GM18867 (cell line): ENCODE results near the gene LENG8.

Experiments
- ATAC-seq: cut with Tn5 transposase; IDR thresholded peaks from one replicate; pipeline ENCODE4 v1.9.1; 2021; ENCODE audit warnings: mild to moderate bottlenecking, moderate library complexity; ENCODE audit not compliant: unreplicated experiment

The LENG8 gene

DNA sequence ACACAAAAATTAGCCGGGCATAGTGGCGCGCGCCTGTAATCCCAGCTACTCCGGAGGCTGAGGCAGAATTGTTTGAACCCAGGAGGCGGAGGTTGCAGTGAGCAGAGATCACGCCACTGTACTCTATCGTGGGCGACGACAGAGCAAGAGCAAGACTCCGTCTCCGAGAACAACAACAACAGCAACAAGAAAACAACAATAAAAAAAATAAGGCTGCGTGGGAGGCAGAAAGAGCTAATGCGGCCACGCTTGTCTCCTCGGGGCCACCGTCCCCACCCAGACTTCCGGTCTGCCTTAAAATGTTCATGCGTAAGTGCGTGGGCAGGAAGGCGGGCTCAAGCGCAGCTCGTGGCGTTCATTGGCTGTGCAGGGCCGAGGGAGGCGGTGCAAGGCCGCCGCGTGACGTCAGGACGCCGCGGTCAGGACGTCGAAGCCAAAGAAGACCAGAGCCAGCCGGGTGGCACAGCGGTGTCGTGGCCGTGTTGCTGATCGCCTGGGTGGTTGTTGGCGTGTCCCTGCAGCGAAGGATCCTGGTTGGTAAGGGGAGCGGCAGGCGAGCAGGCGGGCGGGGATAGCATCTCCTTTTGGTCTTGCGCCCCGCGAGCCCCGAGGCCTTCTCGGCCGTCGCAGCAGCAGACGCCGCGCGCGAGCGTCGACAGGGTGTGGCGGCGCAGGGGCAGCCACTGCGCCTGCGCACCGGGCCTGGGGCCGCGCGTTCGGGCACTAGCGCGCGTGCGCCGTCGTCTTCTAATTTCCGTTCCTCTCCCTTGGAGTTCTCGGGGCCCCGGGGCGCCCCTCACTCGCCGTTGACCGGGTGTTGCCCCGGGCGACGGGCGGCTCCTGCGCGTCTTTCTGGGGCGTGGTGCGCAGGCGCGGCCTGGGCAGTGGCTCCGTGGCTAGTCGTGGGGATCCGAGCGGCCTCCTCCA is at the start of gene LENG8:
LENG8 (plus strand) TSS at position 426 of the 927 bp plus-strand sequence. CDS start 2,146 bp downstream, outside the sequence.
- peak; percentile 87 for ATAC-seq

DNA sequence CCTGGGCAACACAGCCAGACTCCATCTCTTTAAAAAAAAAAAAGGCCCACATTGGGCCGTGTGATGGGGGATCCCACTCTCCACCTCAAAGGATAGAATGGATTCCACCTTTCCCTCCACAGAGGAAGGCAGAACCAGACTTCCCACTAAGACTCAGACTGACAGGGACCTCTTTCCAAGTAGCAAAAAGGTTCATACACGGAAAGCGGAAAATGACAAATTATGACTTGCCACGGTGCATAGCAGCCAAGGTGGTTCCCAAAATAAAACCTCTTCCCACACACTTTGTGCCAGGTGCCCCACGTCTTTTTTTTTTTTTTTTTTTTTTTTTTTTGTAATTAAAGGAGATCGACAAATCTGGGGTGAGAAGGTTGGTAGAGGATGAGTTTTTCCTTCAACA is 48.1 kb upstream of the LENG8 start:
- ATAC-seq, result no peak

DNA sequence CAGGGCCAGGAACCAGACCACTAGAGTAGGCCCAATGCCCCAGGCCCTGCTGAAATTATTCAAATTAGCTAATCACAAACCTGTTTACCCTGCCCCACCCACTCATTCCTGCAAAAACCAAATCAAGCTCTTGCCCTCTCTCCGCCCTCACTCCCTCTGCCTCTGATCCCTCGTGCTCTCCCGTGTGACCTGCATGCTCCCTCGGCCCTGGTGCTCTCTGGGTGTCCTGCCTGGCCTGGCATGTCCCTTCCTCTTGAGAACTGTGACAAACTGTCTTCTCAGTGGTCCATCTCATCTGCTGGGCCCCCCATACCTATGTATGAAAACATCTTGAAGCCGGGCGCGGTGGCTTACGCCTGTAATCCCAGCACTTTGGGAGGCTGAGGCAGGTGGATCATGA is 45.9 kb upstream of the LENG8 start:
- no peak for ATAC-seq

DNA sequence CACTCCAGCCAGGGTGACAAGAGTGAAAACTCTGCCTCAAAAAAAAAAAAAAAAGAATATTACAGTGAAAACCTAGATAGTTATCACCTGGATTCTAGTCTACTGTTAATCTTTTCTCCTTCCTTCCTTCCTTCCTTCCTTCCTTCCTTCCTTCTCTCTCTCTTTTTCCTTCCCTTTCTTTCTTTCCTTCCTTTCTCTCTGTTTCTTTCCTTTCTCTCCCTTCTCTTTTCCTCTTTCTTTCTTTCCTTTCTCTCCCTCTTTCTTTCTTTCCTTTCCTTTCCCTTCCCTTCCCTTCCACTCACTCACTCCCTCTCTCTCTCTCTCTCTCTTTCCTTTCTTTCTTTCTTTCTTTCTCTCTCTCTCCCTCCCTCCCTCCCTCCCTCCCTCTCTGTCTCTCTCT is 43.4 kb upstream of the LENG8 start:
- no peak for ATAC-seq

DNA sequence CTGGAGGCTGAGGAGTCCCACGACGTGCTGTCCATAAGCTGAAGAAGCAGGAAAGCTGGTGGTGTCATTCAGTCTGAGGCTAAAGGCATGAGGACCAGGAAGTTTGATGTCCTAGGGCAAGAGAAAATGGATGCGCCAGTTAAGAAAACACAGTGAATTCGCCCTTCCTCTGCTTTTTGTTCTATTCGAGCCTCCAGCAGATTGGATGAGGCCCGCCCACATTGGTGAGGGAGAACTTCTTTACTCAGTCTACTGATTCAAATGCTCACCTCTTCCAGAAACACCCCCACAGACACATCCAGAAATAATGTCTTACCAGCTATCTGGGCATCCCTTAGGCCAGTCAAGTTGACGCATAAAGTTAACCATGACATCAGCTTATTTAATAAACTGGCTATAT is 41.2 kb upstream of the LENG8 start:
- no peak for ATAC-seq

DNA sequence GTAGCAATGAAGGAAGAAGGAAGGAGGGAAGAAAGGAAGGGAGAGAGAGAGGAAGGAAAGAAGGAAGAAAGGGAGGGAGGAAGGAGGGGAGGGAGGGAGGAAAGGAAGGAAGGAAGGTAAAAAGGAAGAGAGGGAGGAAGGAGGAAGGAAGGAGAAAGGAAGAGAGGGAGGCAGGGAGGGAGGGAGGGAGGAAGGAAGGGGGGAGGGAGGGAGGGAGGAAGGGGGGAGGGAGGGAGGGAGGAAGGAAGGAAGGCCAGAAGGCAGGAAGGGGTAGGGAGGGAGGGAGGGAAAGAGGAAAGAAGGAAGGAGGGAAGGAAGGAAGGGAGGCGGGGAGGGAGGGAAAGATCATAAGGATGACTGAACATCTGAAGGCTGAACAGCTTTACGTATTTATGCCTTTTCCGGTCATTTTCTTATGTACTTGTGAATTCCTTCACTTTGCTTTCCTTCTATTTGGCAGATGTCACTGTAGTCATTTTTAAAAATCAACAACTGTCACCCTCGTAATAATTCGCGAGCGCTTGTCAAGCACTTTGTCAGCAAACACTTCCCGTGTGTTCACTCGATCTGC is 40.5 kb upstream of the LENG8 start:
- ATAC-seq, result no peak

DNA sequence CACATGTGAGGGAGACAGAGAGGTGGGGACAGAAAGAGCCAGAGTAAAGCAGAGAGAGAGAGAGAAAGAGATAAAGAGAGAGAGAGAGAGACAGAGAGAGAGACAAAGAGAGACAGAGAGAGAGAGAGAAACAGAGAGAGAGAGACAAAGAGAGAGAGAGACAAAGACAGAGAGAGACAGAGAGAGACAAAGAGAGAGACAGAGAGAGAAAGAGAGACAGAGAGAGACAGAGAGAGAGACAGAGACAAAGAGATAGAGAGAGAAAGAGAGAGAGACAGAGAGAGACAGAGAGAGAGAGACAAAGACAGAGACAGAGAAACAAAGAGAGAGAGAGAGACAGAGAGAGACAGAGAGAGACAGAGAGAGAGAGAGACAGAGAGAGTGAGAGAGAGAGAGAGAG is 38.0 kb upstream of the LENG8 start:
- ATAC-seq, result no peak

DNA sequence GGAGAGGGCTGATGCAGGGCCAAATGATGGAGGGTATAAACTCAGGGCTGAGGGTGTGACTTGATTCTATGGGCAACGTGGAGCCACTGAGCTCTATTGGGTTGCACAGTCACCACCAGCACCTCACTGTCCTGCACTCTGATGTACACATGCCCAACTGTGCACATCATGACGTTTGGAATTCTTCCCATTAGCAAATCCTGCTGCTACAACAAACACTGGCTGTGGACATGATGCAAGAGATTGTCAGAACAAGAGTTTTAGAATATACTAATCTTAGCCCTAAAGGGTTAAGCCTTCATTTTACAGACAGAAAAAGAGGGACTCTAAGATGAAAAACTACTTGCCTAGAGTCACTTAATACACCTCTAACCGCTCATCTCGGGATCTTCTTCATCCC is 36.1 kb upstream of the LENG8 start:
- ATAC-seq, result no peak

DNA sequence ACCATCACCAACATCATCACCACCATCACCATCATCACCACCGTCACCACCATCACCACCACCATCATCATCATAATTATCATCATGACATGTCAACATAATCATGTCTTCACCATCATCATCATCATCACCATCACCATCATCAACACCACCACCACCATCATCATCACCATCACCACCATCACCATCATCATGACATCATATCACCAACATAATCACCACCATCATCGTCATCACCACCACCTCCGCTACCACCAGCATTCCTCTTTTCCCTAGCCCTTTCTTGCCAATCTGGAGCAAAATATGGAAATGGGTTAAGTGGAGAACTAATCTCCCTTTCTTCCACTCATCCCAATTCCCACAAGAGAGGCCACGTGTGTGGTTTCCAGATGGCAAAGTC is 34.8 kb upstream of the LENG8 start:
- no peak for ATAC-seq

DNA sequence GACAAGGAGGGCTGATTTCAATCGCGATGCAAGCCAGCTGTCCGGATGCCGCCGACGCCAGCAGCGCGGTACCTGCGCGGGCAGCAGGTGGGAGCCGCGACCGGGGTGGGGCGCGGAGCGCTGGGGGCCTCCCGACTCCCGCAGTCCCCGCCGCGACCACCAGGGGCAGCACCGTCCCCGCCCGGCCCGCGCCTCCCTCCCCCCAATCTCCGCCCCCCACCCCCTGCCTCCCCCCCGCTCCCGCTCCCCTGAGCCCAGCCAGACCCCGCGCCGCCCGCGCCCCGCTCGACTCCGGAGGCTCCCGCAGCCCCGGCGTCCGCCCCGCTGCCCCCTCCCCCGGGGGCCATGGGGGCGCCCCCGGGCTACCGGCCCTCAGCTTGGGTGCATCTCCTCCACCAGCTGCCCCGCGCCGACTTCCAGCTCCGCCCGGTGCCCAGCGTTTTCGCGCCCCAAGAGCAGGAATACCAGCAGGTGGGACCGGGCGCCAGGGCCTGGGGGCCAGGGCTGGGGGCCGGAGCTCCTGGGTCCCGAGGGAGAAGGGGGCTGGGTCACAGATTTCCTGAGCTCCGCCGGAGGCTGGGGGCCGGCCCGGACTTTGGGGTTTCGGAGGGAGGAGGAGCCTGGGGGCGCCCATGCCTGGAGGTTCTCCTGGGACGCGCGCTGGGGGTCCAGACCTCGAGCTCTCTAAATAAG is 33.6 kb upstream of the LENG8 start, which contains the start of gene TTYH1:
TTYH1 (plus strand) TSS at position 257 of the 693 bp plus-strand sequence; CDS start at position 346, 89 bp downstream.
- no peak for ATAC-seq

DNA sequence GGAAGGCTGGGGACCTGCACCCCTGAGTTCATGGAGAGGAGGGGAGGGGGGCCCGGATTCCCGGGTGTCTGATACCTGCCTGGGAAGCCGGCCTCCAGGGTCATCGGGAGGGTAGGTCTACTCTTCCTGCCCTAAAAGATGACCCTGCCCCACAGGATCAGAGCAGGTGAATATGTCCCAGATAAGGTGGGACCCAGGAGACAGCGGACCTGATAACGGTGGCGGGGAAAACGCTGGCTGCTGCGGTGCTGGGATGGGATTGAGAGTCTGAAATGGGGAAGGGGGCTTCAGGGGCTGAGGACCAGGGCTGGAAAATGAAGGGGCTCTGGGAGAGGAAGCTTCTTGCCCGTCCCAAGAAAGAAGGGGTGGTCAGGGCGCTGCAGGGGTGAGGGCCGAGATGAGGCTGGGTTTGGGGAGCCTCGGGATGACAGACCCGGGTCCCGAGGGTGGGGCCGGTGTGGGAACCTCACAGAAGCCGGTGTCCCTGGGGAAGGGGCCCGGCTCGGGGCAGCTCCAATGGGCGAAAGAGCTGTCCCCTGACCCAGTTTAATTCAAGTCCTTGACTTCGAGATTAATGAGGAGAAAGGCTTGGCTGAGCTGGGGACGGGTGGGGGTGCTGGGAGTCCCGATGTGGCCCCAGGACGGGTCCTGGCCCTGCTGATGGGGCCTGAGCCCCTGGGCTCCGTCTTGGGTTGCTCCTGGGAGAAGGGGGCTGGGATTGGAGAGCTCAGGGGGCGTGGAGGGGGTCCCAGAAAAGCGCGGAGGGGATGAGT is 32.9 kb upstream of the LENG8 start:
- no peak for ATAC-seq

DNA sequence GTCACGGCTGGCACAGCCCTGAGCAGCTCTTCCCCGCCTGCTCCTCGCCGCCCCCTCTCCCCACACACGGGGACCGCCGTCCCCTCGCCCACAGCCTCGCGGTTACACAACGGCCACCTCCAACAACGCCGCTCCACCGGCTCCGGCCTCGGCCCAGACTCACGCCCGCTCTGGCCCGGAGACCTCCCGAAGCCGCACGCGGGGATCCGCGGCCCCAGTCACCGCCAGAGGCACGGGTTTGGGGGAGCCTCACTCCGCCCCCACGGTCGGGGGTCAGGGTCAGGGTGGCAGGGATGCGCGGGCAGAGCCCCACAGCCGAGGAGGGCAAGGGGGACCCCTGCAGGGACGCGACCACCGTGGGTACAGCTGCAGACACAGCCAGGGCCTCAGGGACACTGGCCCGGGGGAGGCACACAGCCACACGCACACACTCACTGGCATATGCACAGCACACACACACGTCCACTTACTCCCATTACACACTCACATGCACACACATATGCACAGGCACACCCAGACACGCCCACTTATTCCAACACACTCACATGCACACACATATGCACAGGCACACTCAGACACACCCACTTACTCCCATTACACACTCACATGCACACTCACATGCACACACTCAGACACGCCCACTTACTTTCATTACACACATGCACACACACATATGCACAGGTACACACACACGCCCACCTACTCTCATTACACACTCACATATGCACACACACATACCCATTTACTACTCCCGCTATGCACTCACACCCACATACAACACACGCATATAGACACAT is 32.1 kb upstream of the LENG8 start:
- no peak for ATAC-seq

DNA sequence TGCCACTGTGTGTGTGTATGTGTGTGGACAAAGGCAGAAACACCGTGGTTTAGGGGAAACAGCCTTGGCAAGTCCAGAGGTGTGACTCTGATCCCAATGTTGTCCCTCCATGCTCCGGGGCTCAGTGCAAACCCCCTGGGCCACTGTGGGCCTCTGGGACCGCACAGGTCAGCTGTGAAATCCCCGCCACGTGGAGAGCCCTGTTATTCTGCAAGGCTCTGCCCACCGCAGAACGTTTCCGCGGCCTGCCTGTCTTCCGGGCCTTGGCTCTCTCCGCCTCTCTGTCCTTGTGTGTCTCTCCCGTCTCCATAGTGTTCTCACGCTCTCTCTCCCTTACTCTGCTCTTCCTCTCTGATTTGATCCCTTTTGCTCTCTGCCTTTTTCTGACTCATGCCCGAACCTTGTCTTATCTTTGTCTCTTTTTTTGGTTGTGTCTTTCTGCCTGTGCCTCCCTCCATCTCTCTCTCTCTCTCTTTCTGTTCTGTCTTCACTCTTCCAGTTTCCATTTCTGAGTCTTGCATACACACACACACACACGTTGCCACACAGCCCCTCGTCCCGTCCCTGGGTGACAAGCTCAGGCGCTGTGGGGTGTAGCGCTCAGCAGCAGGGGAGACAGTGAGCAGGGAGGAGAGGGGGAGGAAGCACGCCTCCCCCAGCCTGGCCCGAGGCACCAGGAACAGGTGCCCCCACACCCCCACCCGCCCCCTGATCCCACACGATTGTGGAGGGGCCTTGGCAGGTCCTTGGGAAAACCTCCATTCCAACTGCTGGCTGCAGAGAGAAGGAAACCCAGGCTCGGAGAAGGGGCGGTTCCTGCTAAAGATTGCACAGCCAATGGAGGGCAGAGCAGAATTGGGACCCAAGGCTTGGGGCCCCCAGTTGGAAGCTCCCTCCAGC is 30.7 kb upstream of the LENG8 start:
- no peak for ATAC-seq

DNA sequence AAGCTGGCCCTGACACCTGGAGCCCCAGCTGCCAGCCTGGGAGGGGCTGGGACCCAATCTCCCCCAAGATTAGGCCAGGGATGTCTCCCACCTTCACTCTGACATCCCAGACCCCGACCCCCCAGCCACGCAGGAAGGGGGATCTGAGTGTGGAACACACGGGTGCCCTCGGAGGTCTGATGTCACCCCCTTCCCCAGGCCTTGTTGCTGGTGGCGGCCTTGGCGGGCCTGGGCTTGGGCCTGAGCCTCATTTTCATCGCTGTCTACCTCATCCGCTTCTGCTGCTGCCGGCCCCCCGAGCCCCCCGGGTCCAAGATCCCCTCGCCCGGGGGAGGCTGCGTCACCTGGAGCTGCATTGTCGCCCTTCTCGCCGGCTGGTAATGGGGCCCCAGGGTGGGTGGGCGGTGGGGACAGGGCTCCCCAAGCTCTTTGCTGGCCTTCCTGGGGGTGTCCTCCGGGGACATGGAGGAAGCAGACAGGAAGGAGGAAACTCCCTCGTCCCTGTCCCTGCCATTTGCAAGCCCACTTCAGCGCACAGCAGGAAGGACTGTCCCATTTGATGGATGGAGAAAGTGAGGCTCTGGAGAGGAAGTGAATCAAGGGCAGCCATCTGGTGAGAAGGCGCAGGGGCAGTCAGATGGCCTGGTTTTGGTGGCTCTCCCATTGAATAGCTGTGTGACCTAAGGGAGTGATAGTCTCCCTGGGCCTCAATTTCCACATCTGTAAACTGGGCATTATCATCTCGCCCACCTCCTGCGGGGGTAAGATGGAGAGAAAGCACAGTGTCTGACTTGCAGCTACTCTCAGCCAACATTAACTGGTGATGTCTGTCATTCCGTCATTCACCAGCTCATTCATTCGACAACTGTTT is 29.8 kb upstream of the LENG8 start:
- ATAC-seq, result no peak

DNA sequence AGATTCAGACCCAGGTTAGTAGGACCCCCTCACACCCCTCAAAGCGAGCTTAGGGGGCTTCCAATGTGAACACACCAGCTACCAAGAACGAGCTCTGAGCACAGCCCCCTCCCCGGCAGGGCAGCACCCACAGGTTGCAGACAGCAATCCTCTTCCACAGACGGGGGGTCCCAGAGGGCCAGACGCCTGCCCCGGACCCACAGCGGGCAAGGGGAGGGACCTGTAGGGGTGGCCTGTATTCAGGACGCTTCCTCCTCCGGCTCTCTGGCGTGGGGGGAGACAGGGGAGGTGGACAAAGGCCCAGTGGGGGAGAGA is 29.0 kb upstream of the LENG8 start:
- ATAC-seq, result no peak

DNA sequence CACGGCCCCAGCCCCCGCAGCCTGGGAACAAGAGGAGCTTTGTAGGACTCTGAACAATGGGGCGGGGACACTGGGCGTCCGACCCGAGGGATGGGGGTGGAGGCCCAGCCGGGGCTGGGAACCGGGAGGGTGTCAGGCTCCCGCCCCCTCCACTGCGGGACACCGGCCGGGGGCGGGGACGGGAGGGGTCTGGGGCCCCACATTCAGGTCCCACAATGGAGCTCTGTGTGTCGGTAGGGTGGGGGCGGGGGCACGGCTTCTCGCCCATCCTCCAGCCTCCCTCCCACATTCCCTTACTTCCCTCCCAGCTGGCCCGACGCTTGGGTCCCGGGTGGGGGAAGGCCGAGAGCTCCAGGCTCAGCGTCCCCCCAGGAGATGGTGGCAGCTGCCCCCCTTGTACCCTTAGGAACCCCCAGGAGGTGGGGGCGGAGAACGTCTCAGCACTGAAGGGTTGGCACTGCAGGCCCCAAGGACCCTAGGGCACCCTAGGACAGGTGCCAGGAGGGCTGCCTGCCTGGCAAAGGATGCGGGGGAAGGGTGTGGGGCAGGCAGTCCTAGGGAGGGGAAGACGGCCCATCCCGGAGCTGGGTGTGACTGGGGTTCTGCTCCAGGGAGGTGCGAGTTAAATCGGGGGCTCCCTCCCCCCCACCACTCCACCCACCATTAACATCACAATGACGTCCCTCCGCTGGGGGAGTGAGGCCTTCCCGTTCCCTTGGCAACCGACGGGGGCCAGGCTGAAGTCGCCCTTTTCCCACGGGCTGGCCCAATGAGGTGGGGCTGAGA is 28.4 kb upstream of the LENG8 start:
- ATAC-seq, result no peak

DNA sequence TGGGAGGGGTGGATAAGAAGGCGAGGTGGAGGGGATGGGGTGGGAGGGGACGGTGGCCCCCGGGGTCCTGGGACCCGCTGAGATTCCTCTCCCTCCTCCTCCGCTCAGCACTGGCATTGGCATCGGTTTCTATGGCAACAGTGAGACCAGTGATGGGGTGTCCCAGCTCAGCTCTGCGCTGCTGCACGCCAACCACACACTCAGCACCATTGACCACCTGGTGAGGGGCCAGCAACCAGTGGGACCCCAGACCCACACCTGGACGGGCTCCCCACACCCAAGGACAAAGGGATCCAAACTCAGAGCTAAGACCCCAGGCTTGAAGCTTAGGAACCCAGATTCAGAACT is 27.9 kb upstream of the LENG8 start:
- ATAC-seq, result no peak

DNA sequence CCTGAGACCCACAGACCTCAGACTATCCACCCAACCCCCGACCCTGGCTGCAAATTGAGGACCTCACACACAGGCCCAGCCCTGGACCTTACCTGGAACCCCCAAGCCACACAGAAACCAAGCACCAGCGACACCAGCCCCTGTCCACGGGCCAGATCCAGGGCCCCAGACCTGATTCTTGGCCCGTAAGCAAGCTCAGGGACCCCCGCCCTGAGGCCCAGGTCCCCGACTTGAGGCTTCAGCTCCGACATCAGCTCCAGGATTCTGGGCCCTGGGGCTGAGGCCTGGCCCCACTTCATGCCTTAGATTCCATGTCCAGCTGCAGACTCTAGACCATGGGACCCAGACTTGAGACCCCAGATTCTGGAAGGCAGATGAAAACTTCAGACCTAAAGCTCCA is 27.5 kb upstream of the LENG8 start:
- no peak for ATAC-seq
